Upper lobe of right lung (tissue), 1 donor: ENCODE results near the gene RAB3B. TPM values are rescaled to one million over a fixed set of nuclear protein-coding genes. Genes with fewer than 3 reads are reported as not detected.
"Not testable (repeated sequence)": the region's sequence is repeated elsewhere in the genome, so short reads cannot be mapped to it uniquely, and the experiment has no call there.

ENCODE experiments used
- ATAC-seq: fragments of 200-7000 bp; cut with Tn5 transposase; one replicate; pipeline ENCODE4 v1.9.1; 2020; ENCODE audit warnings: mild to moderate bottlenecking, moderate library complexity
- DNase-seq: peaks from one replicate; pipeline ENCODE4 v3.0.0-alpha.2; 2020
- H3K27ac ChIP-seq: fragments of 200-600 bp; one replicate; pipeline ENCODE4 v1.8.0; 2022
- H3K27me3 ChIP-seq: fragments of 200-600 bp; one replicate; pipeline ENCODE4 v1.8.0; 2022; ENCODE audit warnings: mild to moderate bottlenecking
- H3K36me3 ChIP-seq: fragments of 200-600 bp; one replicate; pipeline ENCODE4 v1.8.0; 2022
- H3K4me1 ChIP-seq: fragments of 200-600 bp; one replicate; pipeline ENCODE4 v1.8.0; 2022
- H3K4me3 ChIP-seq: fragments of 200-600 bp; one replicate; pipeline ENCODE4 v1.8.0; 2022; ENCODE audit warnings: mild to moderate bottlenecking
- H3K9me3 ChIP-seq: fragments of 200-600 bp; one replicate; pipeline ENCODE4 v1.8.0; 2022
- intact Hi-C: fragments of 100-400 bp; cut with DNase I; formaldehyde crosslinking; loops from one replicate; pipeline ENCODE4 v1.11.0; 2022
- total RNA-seq: library from RNA; stranded (reverse); fragmentation: NEBNext Ultra II Directional; extraction: Animal tissue kit (Norgen Biotek cat#: 25700); gene quantifications from one replicate; pipeline ENCODE4 v1.2.1, GENCODE V29; 2021
- TF ChIP-seq, protein P1 (sequence below): fragments of 200-600 bp; IDR thresholded peaks from one replicate; pipeline ENCODE4 v1.8.0; 2022; ENCODE audit warnings: antibody characterized with exemption
- donor health status: DM: no; HTN: yes; CAD: no; lungs with severe emphysema.

RAB3B gene
- total RNA-seq, 1 donor from 2014 or later = not detected

DNA sequence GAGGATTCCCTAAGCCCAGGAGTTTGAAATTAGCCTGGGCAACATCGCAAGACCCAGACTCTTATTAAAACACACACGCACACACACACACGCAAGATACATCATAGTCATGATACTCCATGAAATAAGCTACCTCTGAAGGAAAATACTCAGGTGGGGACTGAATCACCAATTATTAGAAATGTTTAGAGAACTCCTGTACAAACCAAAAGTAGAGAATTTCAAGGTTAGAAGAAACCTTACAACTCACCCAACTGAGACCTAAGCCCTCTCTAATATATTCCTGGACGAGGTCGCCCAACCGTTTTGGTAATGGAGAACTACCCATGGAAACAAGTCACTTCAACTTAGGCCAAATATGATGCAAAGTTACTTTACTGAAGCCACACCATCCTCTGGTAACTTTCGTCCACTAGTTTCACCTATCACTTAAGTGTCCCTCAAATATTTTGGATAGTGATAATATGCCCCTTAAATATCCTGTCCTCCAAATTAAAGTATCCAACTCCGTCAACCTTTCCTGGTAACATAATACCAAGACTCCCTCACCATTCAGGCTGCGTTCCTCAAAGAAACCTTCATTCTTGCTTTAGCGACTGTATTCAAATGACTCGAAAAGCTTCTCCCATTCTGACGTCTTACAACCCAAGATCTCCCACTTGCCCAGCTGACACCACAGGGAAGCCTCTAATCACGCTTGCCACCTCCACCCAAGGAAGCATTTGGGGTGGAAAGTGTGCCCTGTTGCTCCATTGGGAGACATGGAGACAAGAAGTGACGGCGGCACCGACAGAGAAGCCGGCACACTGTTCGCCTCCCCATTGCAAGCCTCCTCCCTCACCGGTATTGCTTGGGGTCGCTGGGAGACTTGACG lies 112.8 kb downstream of the RAB3B start:
- no peaks in the 10 kb centered on the region for H3K36me3 ChIP-seq
- peak overlapping the region; percentile 96 for H3K4me3 ChIP-seq
- H3K9me3 ChIP-seq = no peaks in the 10 kb centered on the region
- H3K27ac ChIP-seq = peak overlapping the region; percentile 99
- TF ChIP-seq, protein P1, sequence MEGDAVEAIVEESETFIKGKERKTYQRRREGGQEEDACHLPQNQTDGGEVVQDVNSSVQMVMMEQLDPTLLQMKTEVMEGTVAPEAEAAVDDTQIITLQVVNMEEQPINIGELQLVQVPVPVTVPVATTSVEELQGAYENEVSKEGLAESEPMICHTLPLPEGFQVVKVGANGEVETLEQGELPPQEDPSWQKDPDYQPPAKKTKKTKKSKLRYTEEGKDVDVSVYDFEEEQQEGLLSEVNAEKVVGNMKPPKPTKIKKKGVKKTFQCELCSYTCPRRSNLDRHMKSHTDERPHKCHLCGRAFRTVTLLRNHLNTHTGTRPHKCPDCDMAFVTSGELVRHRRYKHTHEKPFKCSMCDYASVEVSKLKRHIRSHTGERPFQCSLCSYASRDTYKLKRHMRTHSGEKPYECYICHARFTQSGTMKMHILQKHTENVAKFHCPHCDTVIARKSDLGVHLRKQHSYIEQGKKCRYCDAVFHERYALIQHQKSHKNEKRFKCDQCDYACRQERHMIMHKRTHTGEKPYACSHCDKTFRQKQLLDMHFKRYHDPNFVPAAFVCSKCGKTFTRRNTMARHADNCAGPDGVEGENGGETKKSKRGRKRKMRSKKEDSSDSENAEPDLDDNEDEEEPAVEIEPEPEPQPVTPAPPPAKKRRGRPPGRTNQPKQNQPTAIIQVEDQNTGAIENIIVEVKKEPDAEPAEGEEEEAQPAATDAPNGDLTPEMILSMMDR = no peak
- peaks cover 8% of the 10 kb centered on the region for H3K27me3 ChIP-seq
- ATAC-seq = peak; percentile 13
- intact Hi-C loops = no loop called here
- peak; percentile 64 for DNase-seq
- peaks cover 29% of the 10 kb centered on the region for H3K4me1 ChIP-seq

DNA sequence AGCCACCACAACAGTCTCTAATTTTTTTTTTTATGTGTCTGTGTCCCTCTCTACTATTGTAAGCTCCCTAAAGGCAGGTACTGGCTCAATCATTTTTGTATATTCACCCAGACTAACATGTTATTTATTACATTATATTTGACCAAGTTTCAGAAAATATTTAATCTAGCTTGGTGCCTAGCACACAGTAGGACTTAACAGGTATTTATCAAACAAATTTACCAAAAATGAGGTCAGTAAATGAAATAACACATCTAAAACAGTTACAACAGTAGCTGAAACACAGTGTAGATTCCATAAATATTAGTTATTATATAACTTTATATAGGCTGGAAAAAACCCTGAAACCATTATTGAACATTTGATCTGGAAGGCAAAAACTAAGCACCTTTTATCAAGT lies 114.7 kb downstream of the RAB3B start:
- TF ChIP-seq, protein P1 = no peak
- no peak for ATAC-seq
- Histone ChIP-seq H3K4me1 (peaks cover 29% of the 10 kb centered on the region), H3K4me3 (no peak overlapping the region), H3K27ac (no peak overlapping the region), H3K9me3 (no peaks in the 10 kb centered on the region), H3K36me3 (no peaks in the 10 kb centered on the region), H3K27me3 (no peaks in the 10 kb centered on the region)
- intact Hi-C loops = no loop called here
- no peak for DNase-seq

DNA sequence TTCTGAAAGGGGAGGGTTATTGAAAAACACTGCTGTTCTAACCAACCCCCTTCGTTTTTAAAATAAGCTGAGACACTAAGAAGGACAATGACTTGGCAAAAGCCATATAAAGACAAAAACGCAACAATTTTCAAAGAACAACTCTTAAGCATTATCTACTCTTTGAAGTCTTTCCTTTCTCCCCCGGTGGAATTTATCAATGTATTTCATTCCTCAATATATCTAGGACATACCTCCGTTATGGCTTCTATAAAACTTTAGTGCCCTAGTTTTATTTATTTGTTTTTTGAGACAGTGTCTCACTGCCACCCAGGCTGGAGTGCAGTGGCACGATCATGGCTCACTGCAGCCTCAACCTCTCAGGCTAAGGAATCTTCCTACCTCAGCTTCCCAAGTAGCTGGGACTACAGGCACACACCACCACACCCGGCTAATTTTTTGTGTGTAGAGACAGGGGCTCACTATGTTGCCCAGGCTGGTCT lies 115.2 kb downstream of the RAB3B start:
- Histone ChIP-seq H3K27me3 (no peaks in the 10 kb centered on the region), H3K27ac (no peak overlapping the region), H3K4me3 (no peak overlapping the region), H3K4me1 (peaks cover 29% of the 10 kb centered on the region), H3K9me3 (no peaks in the 10 kb centered on the region), H3K36me3 (no peaks in the 10 kb centered on the region)
- TF ChIP-seq, protein P1 = no peak
- intact Hi-C loops = no loop called here
- no peak for ATAC-seq
- DNase-seq = no peak

DNA sequence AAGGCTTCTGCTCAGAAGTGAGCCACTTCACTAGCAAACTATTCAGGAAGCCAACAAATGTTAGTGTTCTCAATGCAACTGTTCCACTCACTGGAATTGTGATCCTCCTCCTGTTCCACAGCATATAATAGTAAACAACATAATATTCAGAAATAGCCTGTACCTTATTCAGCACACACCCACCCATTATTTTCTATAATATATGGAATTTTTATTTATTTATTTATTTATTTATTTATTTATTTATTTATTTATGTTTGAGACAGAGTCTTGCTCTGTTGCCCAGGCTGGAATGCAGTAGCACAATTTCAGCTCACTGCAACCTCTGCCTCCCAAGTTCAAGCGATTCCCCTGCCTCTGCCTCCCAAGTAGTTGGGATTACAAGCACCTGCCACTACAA lies 117.2 kb downstream of the RAB3B start:
- intact Hi-C loops, H3K9me3 ChIP-seq, ATAC-seq, H3K27me3 ChIP-seq, H3K36me3 ChIP-seq, DNase-seq, H3K4me3 ChIP-seq, H3K27ac ChIP-seq: not testable (repeated sequence)
- peaks cover 25% of the 10 kb centered on the region for H3K4me1 ChIP-seq

DNA sequence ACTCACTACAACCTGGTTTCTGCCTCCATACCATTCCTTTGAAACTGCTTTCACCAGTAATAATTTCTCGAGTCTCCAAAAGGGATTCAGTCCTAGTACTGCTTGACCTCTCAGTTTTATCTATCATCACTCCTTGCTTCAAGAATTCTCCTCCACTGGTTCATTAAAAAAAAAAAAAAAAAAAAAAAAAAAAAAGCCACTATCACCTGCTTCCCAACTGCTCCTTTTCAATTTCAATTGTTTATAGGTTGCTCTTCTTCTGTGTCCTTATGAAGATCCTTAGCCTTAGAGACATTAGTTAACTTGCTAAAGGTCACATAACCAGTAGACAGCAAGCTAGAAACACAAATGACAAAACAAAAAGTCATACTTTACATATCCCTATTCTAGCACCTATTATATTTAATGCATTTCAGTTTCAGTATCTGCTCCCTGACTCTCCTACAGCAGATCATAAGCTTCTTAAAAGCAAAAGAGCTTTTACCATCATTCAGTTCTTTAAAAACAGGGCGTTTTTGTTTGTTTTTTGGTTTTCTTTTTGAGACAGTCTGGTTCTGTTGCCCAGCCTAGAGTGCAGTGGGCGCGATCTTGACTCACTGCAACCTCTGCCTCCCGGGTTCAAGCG lies 119.0 kb downstream of the RAB3B start:
- H3K27ac ChIP-seq = no peak overlapping the region
- no peak overlapping the region for H3K4me3 ChIP-seq
- peaks cover 15% of the 10 kb centered on the region for H3K4me1 ChIP-seq
- no peaks in the 10 kb centered on the region for H3K36me3 ChIP-seq
- DNase-seq (no peak), ATAC-seq (no peak)
- intact Hi-C loops = no loop called here
- H3K9me3 ChIP-seq = no peaks in the 10 kb centered on the region
- no peaks in the 10 kb centered on the region for H3K27me3 ChIP-seq
- TF ChIP-seq, protein P1 = no peak
